Keratinocyte (primary cell): Measurements from ENCODE around the gene SSB.

Source experiments
- EZH2 ChIP-seq: IDR thresholded peaks from one replicate; pipeline ENCODE4 v1.6.1; 2012; ENCODE audit warnings: inconsistent platforms, mild to moderate bottlenecking, low read length, moderate library complexity
- TF ChIP-seq, protein P1 (sequence below), 3 experiments: IDR thresholded peaks in 1 of 3; conservative IDR thresholded peaks in 1 of 3; optimal IDR thresholded peaks in 1 of 3; 2 replicates in 2 of 3; 3 replicates in 1 of 3; pipeline versions ENCODE3 to v1.5.1; 2011; ENCODE audit warnings: low read length in 3 of 3, mild to moderate bottlenecking in 3 of 3, moderate library complexity in 2 of 3, control low read depth in 1 of 3, inconsistent platforms in 1 of 3; ENCODE audit not compliant: insufficient read depth in 2 of 3; ENCODE audit errors: extremely low read depth in 1 of 3

DNA sequence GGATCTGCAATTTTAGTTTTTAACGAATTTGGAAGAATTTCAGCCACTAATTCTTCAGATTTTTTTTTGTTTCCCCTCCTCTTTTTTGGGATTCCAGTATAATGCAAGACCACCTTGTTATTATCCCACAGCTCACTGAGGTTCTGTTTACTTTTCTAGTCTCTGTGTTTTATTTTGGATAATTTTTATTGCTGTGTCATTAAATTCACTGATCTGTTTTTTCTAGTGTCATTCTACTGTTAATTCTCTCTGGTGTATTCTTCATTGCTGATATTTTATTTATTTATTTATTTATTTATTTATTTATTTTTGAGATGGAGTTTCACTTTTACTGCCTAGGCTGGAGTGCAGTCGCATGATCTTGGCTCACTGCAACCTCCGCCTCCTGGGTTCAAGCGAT is 60.8 kb downstream of the SSB start:
- TF ChIP-seq, protein P1, sequence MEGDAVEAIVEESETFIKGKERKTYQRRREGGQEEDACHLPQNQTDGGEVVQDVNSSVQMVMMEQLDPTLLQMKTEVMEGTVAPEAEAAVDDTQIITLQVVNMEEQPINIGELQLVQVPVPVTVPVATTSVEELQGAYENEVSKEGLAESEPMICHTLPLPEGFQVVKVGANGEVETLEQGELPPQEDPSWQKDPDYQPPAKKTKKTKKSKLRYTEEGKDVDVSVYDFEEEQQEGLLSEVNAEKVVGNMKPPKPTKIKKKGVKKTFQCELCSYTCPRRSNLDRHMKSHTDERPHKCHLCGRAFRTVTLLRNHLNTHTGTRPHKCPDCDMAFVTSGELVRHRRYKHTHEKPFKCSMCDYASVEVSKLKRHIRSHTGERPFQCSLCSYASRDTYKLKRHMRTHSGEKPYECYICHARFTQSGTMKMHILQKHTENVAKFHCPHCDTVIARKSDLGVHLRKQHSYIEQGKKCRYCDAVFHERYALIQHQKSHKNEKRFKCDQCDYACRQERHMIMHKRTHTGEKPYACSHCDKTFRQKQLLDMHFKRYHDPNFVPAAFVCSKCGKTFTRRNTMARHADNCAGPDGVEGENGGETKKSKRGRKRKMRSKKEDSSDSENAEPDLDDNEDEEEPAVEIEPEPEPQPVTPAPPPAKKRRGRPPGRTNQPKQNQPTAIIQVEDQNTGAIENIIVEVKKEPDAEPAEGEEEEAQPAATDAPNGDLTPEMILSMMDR (optimal IDR thresholded peaks at IDR 0.05 in 1 of 3, IDR thresholded peaks at IDR 0.05 in 1 of 3, conservative IDR thresholded peaks at IDR 0.05 in 1 of 3; ENCODE audit: extremely low read depth in 1 of 3, insufficient read depth in 2 of 3, low read length in 3 of 3): no peak
- TF ChIP-seq EZH2: no peak
